ENCODE data around the gene IGF2BP2.

The IGF2BP2 gene

DNA sequence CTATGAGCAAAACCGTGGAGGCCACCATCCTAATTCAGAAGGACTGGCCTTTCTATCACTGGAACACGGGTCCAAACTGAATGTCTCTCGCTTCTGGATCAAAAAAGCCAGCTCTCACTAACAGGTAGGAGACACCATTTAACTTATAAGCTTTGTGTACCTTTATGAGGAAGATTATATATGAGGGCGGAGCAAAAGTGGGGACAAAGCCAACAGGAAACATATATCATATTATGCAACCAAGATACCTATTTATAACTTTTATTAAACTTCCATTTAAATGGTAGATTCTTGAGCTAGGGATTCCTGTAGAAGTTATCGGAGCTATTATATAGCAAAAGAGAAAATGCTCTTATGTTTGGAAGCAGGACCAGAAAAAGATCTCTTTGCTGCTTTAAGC is 78.4 kb downstream of the IGF2BP2 start:
- peaks cover 10% of the 10 kb centered on the region for H3K4me1 Mint-ChIP-seq
- DNase-seq = no peak
- no peak overlapping the region for H3K4me3 Mint-ChIP-seq
- H3K27me3 Mint-ChIP-seq = peaks cover 25% of the 10 kb centered on the region
- no peak overlapping the region for H3K27ac Mint-ChIP-seq
- H3K9me3 Mint-ChIP-seq = no peaks in the 10 kb centered on the region
- ATAC-seq = no peak

DNA sequence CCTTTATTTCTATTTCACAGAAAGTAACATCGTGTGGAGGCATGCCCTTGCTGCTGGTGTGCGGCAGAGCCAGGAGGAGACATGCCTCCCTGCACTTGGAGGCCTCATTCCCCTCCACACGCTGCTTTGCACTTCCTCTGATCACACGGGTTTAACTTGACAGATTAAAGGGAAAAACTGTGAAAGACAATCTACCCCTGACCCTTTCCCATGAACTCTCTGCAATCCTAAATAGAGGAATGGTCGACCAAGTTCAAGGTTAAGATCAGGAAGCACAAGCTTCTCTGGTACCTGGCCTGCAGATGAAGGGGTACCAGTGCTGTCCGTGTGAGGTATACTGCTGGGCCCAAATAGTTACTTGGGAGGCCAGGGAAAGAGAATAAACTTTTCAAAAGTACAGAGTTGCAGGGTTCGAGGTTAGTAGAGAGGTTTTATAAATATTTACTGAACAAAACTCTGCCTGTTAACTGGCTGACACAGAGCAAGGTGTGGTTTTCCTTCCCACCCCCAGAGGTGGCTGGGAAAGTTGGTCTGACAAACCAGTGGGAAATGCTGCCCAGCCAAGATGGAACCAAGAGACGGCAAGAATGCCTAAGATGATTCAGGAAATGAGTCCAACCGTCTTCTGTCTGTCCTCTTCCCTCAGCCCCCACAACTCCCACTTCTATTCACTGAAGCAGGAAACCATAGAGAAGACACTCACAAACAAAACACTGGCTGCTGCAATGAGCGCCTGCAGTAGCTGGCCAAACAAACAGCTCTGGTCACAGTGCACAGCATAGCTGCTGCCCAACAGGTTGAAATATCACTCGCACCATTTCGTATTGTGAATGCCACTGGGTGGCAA is 79.6 kb downstream of the IGF2BP2 start:
- no peak for DNase-seq

DNA sequence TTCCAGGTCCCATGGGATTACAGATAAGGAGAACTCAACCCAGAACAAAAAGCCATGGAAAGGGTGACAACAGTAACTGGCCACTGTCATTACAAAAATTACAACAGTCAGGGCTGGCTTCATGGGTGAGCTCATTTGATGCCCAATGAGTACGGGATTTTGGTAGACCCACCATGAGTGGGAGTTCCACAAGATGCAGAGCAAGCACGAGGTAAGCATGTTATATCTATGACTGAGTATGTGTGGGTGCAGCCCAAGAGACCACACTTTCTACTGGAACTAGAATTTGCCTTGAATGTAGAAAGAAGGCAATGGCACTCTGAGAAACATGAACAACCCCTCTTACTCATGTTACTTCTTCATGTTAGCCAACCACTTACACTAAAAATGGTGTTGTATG is 83.3 kb downstream of the IGF2BP2 start:
- DNase-seq = no peak
- Mint-ChIP-seq H3K4me3 (no peak overlapping the region), H3K9me3 (no peaks in the 10 kb centered on the region), H3K27me3 (peaks cover 28% of the 10 kb centered on the region), H3K27ac (no peak overlapping the region), H3K4me1 (peaks cover 10% of the 10 kb centered on the region)
- no peak for ATAC-seq

More for the DNA sequence above, 79.6 kb downstream of the IGF2BP2 start:
- Mint-ChIP-seq H3K27me3 (peaks cover 19% of the 10 kb centered on the region), H3K4me1 (peaks cover 10% of the 10 kb centered on the region), H3K4me3 (no peak overlapping the region), H3K9me3 (no peaks in the 10 kb centered on the region), H3K27ac (peak overlapping the region in 1 of 2 donors; percentile 74)
- ATAC-seq = no peak

DNA sequence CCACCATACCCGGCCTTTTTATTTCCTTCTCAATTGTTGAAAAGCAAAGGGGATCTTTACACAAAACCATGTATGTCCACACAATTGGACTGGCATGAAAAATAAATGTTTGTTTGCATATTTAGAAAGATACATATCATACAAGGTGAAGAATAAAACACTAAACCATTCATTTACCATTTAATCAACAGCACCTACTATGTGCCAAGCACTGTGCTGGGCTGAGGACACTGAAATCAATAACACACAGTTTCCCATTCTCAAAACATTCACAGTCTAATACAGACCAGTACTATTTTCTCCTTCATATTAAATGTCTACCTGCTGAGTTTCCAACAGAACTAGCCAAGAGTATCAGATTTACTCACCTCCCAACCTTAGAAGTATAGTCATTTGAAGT is 84.7 kb downstream of the IGF2BP2 start:
- H3K9me3 Mint-ChIP-seq = no peaks in the 10 kb centered on the region
- H3K4me3 Mint-ChIP-seq = no peak overlapping the region
- H3K4me1 Mint-ChIP-seq = peaks cover 3% of the 10 kb centered on the region
- no peak for DNase-seq
- ATAC-seq = no peak
- H3K27ac Mint-ChIP-seq = peak overlapping the region in 1 of 2 donors; percentile 15
- H3K27me3 Mint-ChIP-seq = peaks cover 13% of the 10 kb centered on the region

DNA sequence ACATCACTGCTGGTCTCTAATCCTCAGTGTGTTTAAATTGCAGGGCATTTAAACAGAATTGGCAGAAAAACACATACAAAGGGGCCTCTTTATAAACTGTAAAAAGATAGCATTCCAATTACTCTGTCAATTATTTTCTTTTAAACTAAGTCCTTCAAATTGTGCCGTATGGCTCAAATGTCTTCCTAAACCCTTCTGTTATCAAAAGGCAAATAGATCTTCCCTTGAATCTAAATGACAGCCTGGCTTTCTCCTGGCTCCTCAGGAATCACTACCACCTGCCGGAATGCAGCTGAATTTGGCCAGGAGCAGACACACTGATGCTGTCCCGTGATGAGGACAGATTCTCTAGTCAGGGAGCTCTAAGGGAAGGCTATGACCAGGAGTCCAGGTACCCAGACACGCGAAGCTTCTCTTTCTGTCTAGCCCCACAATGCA is 85.6 kb downstream of the IGF2BP2 start:
- Mint-ChIP-seq H3K27me3 (peaks cover 12% of the 10 kb centered on the region), H3K4me1 (no peaks in the 10 kb centered on the region), H3K9me3 (no peaks in the 10 kb centered on the region), H3K4me3 (no peak overlapping the region), H3K27ac (peak overlapping the region in 1 of 2 donors; percentile 17)
- ATAC-seq = no peak
- no peak for DNase-seq

DNA sequence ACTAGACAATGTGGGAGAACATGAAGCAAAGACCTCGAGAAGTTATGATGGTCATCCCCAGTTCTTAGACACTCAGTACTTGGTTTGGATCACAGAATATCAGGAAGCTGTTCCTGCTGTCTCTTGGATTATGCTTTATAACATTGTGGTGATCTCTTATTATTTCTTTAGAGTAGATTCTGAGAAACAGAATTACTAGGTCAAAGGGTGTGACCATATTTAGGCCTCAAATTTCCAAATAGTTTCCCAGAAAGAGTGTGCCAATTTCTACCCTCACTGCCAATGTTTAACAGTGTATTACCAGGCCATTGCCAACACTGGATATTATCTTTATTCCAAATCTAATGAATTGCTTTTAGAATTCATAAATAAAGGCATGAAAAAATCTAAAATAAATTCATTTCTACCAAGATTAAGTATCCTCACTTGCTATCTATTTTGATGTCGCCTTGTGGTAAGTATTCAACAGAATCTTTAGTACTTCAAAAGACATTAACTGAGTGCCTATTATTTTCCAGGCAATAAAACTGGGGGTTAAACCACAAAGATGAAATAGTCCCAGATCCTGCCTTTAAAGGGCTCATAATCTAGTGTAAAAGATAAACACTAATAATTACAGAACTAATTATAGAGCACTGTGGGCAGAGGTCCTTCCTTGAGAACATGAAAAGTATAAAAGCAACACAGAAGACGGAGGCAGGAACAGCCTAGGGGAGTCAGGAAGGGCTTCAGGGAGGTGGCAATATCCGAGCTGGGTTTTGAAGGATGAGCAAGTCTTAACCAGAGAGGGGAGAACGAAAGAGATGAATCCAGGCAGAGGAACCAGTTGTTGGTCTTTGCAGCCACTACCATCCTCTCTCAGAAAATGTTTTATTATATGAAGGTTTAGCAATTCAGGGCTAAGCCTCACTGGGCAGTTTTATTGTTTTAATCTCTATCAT is 86.8 kb downstream of the IGF2BP2 start:
- Mint-ChIP-seq H3K9me3 (no peaks in the 10 kb centered on the region), H3K27ac (no peak overlapping the region), H3K4me1 (no peaks in the 10 kb centered on the region), H3K27me3 (peaks cover 12% of the 10 kb centered on the region), H3K4me3 (no peak overlapping the region)
- ATAC-seq (no peak), DNase-seq (no peak)

DNA sequence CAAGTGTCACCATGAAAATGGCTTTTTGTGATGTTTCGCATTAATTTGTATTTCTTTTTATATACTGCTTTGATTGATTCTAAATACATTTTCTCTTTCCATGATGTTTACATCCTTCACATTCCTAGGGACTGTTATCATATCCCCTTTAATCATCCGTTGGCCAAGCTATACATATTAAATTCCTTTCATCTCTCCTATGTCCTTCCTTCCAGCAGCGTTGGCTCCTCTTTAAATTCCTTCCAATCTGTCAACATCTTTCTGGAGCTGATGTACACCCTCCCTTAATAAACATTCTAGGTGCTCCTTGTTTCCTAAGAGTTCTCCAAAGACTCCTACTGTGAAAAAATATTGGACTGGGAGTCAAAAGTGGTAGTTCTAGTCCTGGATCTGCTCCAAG is 87.8 kb downstream of the IGF2BP2 start:
- no peak for ATAC-seq
- no peak for DNase-seq
- no peak overlapping the region for H3K4me3 Mint-ChIP-seq
- H3K4me1 Mint-ChIP-seq = no peaks in the 10 kb centered on the region
- H3K27me3 Mint-ChIP-seq = peaks cover 12% of the 10 kb centered on the region
- no peak overlapping the region for H3K27ac Mint-ChIP-seq
- H3K9me3 Mint-ChIP-seq = no peaks in the 10 kb centered on the region

DNA sequence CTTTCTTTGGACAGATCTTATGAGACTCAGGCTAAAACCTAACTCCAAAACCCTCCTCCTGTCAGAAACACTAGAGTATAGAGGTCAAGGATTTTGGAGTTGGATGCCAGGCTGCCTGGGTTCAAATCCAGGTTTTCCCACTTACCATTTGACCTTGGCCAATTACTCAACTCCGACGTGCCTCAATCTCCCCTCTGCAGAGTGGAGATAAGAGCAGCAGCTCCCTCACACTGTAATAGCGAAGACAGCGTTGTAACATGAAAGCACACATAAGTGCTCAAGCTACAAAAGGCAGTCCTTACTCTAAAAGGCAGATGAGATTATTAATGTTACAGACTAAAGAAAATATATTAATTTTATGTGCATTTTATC is 90.1 kb downstream of the IGF2BP2 start:
- H3K27me3 Mint-ChIP-seq = peaks cover 6% of the 10 kb centered on the region
- H3K9me3 Mint-ChIP-seq = no peaks in the 10 kb centered on the region
- no peaks in the 10 kb centered on the region for H3K4me1 Mint-ChIP-seq
- H3K4me3 Mint-ChIP-seq = no peak overlapping the region
- DNase-seq (no peak), ATAC-seq (no peak)
- H3K27ac Mint-ChIP-seq = no peak overlapping the region

DNA sequence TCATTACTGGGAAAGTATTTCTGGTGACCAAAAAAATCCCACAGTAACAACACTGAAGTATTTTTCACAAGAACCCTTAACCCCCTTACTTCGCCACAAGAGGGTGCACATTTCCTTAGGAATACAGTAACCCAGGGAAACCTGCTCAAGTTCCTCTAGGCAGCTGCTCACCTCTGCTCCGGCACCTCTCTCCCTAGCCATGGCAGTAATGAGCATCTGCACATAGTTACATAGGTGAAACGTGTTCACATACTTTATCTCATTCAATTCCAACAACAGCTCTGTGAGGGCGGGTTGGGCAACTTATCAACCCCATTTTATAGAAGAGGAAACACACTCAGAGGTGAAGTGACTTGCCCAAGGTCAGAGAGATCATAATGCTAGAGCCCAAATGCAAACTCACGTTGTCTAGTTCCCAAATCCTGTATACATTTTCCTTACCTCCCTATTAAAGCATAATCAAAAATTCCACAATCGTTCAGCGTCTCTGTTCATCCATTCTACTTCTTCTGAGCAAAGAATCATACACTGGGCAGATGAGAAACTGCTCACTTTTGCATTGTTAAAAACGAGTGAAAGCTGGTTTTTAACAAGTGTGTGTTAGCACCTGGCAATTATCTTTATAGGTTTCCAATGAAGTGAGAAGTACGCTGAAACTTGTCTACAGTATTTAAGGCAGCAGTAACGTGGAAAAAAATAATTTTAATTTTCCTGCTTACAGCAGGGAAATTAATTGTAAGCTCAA is 90.7 kb downstream of the IGF2BP2 start:
- no peaks in the 10 kb centered on the region for H3K9me3 Mint-ChIP-seq
- H3K4me1 Mint-ChIP-seq = no peaks in the 10 kb centered on the region
- H3K4me3 Mint-ChIP-seq = no peak overlapping the region
- DNase-seq (no peak), ATAC-seq (no peak)
- H3K27me3 Mint-ChIP-seq = peaks cover under 1% of the 10 kb centered on the region
- H3K27ac Mint-ChIP-seq = no peak overlapping the region

DNA sequence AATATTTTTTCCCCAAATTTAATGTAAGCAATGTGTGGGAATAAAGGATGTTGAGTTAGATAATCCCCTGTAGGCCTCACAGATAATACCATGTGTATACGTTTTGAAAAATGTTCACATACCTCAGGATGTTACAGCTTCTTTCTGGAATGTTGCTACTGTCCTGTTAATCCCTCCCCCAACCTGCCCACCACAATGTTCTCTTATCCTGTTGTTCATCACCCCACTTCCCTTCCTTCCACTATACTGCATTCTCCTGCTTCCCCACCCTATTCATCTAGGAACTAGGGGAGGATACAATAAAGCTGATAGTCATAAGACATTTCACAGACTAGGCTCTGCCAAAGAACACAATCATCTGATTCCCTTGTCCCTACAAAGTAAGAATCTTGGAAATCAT is 92.1 kb downstream of the IGF2BP2 start:
- Mint-ChIP-seq H3K4me3 (no peak overlapping the region), H3K27ac (no peak overlapping the region), H3K27me3 (no peaks in the 10 kb centered on the region), H3K4me1 (no peaks in the 10 kb centered on the region), H3K9me3 (no peaks in the 10 kb centered on the region)
- no peak for ATAC-seq
- no peak for DNase-seq

DNA sequence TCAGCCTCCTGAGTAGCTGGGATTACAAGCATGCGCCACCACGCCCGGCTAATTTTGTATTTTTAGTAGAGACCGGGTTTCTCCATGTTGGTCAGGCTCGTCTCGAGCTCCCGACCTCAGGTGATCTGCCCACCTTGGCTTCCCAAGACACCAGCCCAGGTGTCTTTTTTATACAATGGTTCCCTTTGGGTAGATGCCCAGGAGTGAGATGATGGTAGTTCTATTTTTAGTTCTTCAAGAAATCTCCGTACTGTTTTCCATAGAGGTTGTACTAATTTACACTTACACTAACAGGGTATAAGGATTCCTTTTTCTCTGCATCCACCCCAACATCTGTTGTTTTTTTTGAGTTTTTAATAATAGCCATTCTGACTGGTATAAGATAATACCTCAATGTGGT is 94.3 kb downstream of the IGF2BP2 start:
- Mint-ChIP-seq H3K4me1 (no peaks in the 10 kb centered on the region), H3K9me3 (no peaks in the 10 kb centered on the region), H3K27me3 (no peaks in the 10 kb centered on the region), H3K4me3 (no peak overlapping the region), H3K27ac (no peak overlapping the region)
- ATAC-seq = no peak
- no peak for DNase-seq

DNA sequence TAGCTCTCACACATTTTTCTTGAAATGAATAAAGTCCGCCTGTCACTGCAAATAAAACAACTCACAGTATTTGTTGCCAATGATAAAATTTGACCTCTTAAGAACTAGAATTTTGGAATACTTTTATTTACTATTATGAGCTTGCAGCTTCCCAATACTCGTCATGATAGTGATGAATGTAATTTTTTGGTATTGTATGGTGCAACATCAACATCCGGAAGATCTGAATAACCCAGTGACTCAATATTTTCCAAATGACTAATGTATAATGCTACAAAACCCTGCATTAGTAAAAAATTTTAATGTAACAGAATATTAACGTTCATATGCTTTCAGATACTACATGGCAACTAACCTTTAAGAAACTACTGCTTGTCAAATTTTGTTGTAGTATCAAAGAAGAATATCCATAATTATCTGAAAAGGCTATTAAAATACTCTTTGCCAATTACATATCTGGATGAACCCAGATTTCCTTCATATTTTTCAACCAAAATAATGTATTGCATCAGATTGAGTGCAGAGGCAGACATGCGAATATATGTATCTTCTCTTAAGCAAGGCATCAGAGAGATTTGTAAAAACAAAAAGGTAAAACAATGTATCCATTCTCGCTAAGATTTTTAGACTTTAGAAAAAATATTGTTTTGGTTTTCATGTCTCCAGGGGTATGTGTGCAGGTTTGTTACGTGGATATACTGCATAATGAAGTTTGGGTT is 95.3 kb downstream of the IGF2BP2 start:
- no peaks in the 10 kb centered on the region for H3K4me1 Mint-ChIP-seq
- DNase-seq = no peak
- no peak overlapping the region for H3K27ac Mint-ChIP-seq
- H3K4me3 Mint-ChIP-seq = no peak overlapping the region
- ATAC-seq = no peak
- H3K9me3 Mint-ChIP-seq = no peaks in the 10 kb centered on the region
- H3K27me3 Mint-ChIP-seq = no peaks in the 10 kb centered on the region

DNA sequence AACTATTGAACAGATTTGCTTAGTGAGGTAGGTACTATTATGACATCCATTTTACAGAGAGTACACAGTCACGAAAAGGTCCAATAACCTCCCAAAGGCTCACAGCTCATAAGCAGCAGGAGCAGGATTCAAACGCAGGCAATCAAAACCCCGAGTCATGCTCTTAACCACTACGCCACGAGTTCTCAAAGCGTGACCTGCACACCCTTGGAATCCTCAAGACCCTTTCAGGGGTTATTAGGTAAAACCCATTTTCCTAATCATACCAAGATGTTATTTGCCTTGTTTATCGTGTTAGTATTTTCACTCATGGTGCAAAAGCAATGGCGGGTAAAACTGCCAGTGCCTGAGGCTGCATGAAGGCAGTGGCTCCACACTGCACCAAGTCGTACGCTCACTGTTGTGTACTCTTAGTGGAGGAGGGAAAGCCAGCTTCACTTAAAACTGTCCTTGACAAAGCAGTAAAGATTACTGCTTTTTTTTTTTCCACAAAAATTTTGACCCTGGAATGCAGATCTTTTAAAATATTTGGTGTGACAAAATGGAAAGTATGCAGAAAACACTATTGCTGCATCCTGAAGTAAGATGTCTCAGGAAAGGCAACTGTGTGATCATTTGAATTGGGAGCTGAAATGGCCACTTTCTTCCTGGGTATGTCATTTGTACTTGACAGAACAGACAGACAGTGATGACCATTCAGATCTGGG is 96.1 kb downstream of the IGF2BP2 start:
- Mint-ChIP-seq H3K9me3 (no peaks in the 10 kb centered on the region), H3K4me1 (no peaks in the 10 kb centered on the region), H3K27me3 (no peaks in the 10 kb centered on the region), H3K4me3 (no peak overlapping the region), H3K27ac (no peak overlapping the region)
- ATAC-seq (no peak), DNase-seq (no peak)

DNA sequence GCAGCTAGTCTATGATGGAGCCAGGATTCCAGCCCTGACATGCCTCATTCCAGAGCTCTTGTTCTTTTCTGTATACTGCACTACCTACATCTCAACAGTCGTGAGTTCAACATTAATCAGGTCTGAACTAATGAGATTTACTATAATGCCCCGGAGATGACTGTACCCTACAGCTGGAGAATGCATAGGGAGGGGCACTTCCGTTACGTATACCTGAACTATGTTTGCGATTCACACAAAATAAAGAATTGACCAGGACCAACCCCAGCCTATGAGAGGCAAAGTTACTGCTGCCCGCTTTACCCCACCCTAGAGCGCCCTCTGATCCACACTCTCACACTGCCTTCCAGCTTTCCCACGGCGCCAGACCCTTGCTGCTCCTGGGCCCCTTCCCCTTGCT is 97.0 kb downstream of the IGF2BP2 start:
- Mint-ChIP-seq H3K27ac (no peak overlapping the region), H3K4me1 (no peaks in the 10 kb centered on the region), H3K9me3 (no peaks in the 10 kb centered on the region), H3K27me3 (peaks cover 5% of the 10 kb centered on the region), H3K4me3 (no peak overlapping the region)
- DNase-seq (no peak), ATAC-seq (no peak)

All from stimulated activated naive CD8-positive, alpha-beta T cell treated with anti-CD3 and anti-CD28 coated beads, Interleukin-15, amount 100 ng/mL, for 72 hours (primary cell).